ENCODE data around the gene TRIP10. TPM values are rescaled to one million over a fixed set of nuclear protein-coding genes. Genes with fewer than 3 reads are reported as not detected.

The TRIP10 gene
- total and polyA plus RNA-seq, 7 experiments from 2014 or later = 0.74 to 17.4 (median 5.2) TPM

DNA sequence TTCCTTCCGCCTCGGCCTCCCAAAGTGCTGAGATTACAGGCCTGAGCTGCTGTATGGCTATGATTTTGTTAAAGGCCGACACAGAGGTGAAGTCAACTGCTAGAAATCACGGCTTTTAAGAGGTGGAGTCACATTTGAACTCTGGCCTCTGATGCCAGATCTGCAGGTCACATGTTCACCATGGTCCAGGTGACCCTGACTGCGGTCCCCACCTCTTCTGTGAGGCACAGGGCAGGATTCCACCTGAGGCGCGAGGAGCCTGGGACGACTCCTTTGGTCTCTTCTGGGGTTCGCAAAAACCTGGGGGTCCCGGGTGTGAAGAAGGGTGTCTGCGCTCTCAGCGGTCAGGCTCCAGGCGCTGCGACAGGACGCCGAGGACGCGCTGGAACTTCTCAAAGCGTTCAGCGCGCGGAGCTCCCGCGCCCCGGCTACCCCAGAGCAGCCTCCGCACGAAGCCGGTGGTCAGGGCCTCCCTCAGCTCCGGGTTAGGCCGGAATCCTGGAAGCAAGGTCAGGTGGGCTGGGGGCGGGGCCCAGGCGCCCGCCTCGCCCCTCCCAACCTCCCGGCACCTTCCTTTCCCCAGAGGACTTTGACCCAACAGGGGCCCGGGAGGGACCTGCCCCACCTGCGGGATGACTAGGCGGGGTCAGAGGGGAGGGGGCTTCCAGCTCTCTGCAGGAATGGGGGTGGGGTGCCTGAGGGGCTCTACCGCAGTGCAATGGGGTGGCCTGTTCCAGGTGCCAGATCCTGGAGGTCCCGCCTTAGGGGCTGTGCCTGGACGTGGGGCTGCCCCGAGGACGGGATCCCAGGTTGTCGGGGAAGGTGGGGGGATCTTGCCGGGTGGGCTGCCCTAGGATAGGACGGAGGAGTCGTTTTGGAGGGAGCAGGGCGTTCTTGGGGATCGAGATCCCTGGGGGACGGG, 13.0 kb downstream of the TRIP10 start:
- ATAC-seq (no peak), DNase-seq (peak in 1 of 9 donors; percentile 6)
- Histone ChIP-seq H3K4me1 (ENCODE audit: control insufficient read depth in 2 of 2, insufficient read depth in 2 of 2, low read length in 2 of 2) (no peaks in the 10 kb centered on the region), H3K36me3 (ENCODE audit: control insufficient read depth in 2 of 3, insufficient read depth in 3 of 3, low read length in 3 of 3) (peaks cover 3 to 70% (median 5%) of the 10 kb centered on the region in 3 experiments), H3K9me3 (ENCODE audit: control insufficient read depth in 2 of 3, low read length in 3 of 3) (no peaks in the 10 kb centered on the region), H3K27ac (ENCODE audit: low read depth, low read length) (peak overlapping the region; percentile 48), H3K4me3 (ENCODE audit: low read length) (no peak overlapping the region), H3K27me3 (ENCODE audit: control insufficient read depth in 2 of 2, insufficient read depth in 2 of 2, low read length in 2 of 2) (no peaks in the 10 kb centered on the region)
- CTCF ChIA-PET = interaction anchor here (0.6 kb wide), 1 partner anchor 236 kb away, joined by 3 read pairs; no protein-coding TSS in a partner anchor
- POLR2A ChIA-PET = interaction anchor here (2.3 kb wide), 1 partner anchor 48 kb away, joined by 9 read pairs; no protein-coding TSS in a partner anchor
- no peaks in the 10 kb centered on the region for H3K9me3 Mint-ChIP-seq
- H3K36me3 Mint-ChIP-seq = peaks cover 5 to 21% (median 10%) of the 10 kb centered on the region in 5 donors
- H3K4me1 Mint-ChIP-seq = peaks cover 4 to 13% (median 10%) of the 10 kb centered on the region in 7 donors
- intact Hi-C loops (cut with micrococcal nuclease) = loop anchor here (1.0 to 5.0 kb wide), 9 partner anchors 13 to 380 kb away; partner anchors contain the start of genes SH2D3A (in 2 of the 2), ALKBH7 (in 1 of the 2), TRIP10 (in 1 of the 2) and VAV1 (in 1 of the 2)
- no peaks in the 10 kb centered on the region for H3K27me3 Mint-ChIP-seq
- H3K27ac Mint-ChIP-seq = peak overlapping the region in 6 of 9 donors; percentile 41 to 93 (median 88)
- H3K4me3 Mint-ChIP-seq = peak overlapping the region in 6 of 10 donors; percentile 67 to 89 (median 77)

DNA sequence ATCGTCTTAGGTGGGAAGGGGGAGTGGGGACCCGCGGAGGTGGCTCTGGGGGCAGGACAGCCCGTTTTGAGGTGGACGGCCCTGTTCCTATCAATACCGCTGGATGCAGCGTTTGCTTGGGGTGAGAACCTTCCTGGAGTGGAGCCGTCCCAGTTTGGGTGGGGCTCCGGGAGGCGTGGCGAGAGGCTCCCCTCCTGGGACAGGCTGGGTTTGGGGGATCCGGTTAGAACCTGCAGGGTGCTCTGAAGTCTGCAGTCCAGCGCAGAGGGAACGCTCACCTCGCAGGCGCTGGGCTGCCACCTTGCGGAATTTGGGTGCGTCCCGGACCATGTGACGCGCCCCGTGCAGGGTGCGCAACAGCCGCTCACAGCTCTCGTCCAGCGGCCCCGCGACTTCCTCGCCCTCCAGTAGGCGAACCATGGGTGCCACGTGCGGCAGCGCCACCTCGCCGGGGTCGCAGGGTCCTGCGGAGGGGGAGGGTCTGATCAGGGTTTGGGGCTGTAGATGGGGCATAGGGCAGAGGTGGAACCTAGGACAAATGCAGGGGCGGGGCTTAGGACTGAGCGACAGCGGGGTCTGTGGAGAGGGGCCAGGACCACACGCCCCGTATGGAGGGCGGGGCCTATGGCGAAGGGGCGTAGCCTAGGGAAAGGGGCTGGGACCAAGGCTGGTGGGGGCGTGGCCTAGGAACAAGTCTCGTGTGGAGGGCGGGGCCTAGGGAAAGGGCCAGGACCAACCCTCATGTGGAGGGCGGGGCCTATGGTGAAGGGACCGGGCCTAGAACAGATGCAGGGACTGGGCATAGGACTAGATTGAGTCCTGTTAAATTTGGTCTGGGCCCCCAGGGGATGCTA, 13.9 kb downstream of the TRIP10 start:
- peaks cover 3 to 67% (median 5%) of the 10 kb centered on the region in 3 experiments for H3K36me3 ChIP-seq (ENCODE audit: control insufficient read depth in 2 of 3, insufficient read depth in 3 of 3, low read length in 3 of 3)
- H3K36me3 Mint-ChIP-seq = peaks cover 2 to 18% (median 10%) of the 10 kb centered on the region in 5 donors

DNA sequence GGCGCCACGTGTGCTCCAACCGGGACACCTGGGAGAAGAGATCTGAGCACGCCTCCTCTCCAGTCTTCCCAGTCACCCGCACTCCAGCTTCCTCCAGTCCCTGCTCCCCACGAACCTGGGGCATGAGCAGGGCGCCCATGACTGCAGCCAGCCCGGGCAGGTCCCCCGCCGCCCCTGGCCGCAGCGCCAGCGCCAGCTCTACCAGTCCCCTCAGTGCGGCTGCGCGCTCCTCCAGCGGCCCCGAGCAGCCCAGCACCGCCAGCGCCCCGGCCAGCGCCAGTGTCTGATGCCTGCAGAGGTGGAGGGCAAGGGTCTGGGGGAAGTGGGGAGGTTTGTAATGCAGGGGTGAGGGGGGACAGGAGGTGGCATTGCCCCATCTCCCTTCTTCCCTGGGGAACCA, 14.7 kb downstream of the TRIP10 start:
- peaks cover 5 to 18% (median 15%) of the 10 kb centered on the region in 7 donors for H3K4me1 Mint-ChIP-seq
- no peaks in the 10 kb centered on the region for H3K9me3 ChIP-seq (ENCODE audit: control insufficient read depth in 2 of 3, low read length in 3 of 3)
- H3K27me3 ChIP-seq (ENCODE audit: control insufficient read depth in 2 of 2, insufficient read depth in 2 of 2, low read length in 2 of 2) = no peaks in the 10 kb centered on the region
- peaks cover 7 to 22% (median 11%) of the 10 kb centered on the region in 5 donors for H3K36me3 Mint-ChIP-seq
- peak overlapping the region; percentile 8 for H3K27ac ChIP-seq (ENCODE audit: low read depth, low read length)
- H3K4me3 Mint-ChIP-seq = no peak overlapping the region
- ATAC-seq (no peak), DNase-seq (no peak)
- H3K9me3 Mint-ChIP-seq = no peaks in the 10 kb centered on the region
- intact Hi-C loops (cut with micrococcal nuclease) = loop anchor here in 1 of 2 donors (5.0 kb wide), 1 partner anchor 382 kb away; the partner anchor contains the start of gene ALKBH7
- H3K4me3 ChIP-seq (ENCODE audit: low read length) = no peak overlapping the region
- ChIA-PET POLR2A (interaction anchor here (0.8 to 2.3 kb wide), 3 partner anchors 18 to 49 kb away, joined by 3 to 9 read pairs (median 3); partner anchors contain the start of gene VAV1), CTCF (interaction anchor here (1.7 kb wide), 1 partner anchor 16 kb away, joined by 7 read pairs; no protein-coding TSS in a partner anchor)
- H3K27me3 Mint-ChIP-seq = no peaks in the 10 kb centered on the region
- H3K36me3 ChIP-seq (ENCODE audit: control insufficient read depth in 2 of 3, insufficient read depth in 3 of 3, low read length in 3 of 3) = peaks cover 9 to 74% (median 10%) of the 10 kb centered on the region in 3 experiments
- H3K4me1 ChIP-seq (ENCODE audit: control insufficient read depth in 2 of 2, insufficient read depth in 2 of 2, low read length in 2 of 2) = no peaks in the 10 kb centered on the region
- peak overlapping the region in 1 of 9 donors; percentile 20 for H3K27ac Mint-ChIP-seq

More for the DNA sequence above, 13.9 kb downstream of the TRIP10 start:
- POLR2A ChIA-PET = interaction anchor here (0.8 to 2.3 kb wide), 2 partner anchors 47 to 49 kb away, joined by 3 to 9 read pairs; no protein-coding TSS in a partner anchor
- CTCF ChIA-PET = interaction anchor here (1.7 kb wide), 1 partner anchor 15 kb away, joined by 7 read pairs; no protein-coding TSS in a partner anchor
- H3K4me1 Mint-ChIP-seq = peaks cover 5 to 14% (median 11%) of the 10 kb centered on the region in 7 donors
- Histone ChIP-seq H3K4me1 (ENCODE audit: control insufficient read depth in 2 of 2, insufficient read depth in 2 of 2, low read length in 2 of 2) (no peaks in the 10 kb centered on the region), H3K9me3 (ENCODE audit: control insufficient read depth in 2 of 3, low read length in 3 of 3) (no peaks in the 10 kb centered on the region), H3K4me3 (ENCODE audit: low read length) (peak overlapping the region; percentile 64), H3K27me3 (ENCODE audit: control insufficient read depth in 2 of 2, insufficient read depth in 2 of 2, low read length in 2 of 2) (no peaks in the 10 kb centered on the region), H3K27ac (ENCODE audit: low read depth, low read length) (peak overlapping the region; percentile 48)
- ATAC-seq (peak; percentile 96), DNase-seq (peak; percentile 64 to 86 (median 75))
- intact Hi-C loops (cut with micrococcal nuclease) = loop anchor here (1.0 to 5.0 kb wide), 9 partner anchors 14 to 381 kb away; partner anchors contain the start of genes SH2D3A (in 2 of the 2), ALKBH7 (in 1 of the 2), TRIP10 (in 1 of the 2) and VAV1 (in 1 of the 2)
- no peaks in the 10 kb centered on the region for H3K27me3 Mint-ChIP-seq
- peak overlapping the region; percentile 41 to 93 (median 88) for H3K27ac Mint-ChIP-seq
- H3K9me3 Mint-ChIP-seq = no peaks in the 10 kb centered on the region
- H3K4me3 Mint-ChIP-seq = peak overlapping the region; percentile 64 to 89 (median 74)

DNA sequence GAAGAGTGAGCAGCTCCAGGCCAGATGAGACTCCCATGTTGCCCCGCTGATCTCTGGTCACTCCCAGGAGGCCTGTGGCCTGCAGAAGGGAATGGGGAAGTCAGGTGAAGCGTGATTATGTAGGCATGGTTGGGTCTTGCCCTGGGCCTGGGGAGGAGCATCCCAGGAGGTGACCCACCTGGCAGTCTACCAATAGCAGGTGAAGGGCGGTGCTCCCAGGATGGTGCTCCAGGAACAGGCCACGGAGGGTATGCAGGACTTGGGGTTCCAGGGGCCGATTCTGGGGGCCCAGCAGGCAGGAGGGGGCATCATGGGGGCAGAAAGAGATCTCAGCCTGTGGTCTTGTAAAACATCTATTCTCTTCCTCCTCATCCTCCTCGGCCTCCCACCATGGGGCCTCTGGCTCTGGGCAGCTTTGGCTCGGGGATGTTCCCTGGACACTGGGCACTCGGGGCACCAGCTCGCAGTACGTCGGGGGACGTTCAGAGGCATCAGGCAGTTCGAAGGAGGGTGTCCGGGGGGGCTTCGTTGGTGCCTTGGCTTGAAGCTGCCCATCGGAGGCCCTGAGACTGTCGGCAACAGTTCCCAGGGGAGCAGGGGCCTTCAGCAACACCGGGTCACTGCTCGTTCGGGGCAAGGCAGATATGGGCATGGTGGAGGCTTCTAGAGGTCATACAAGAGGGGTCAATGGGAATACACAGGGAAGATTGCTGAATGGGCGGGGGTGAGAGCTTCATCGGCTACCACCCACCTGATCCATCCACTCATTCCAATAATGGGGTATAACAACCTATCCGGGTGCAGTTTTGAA, 15.4 kb downstream of the TRIP10 start:
- Histone ChIP-seq H3K9me3 (ENCODE audit: control insufficient read depth in 2 of 3, low read length in 3 of 3) (no peaks in the 10 kb centered on the region), H3K4me3 (ENCODE audit: low read length) (no peak overlapping the region), H3K36me3 (ENCODE audit: control insufficient read depth in 2 of 3, insufficient read depth in 3 of 3, low read length in 3 of 3) (peaks cover 15 to 78% (median 15%) of the 10 kb centered on the region in 3 experiments), H3K4me1 (ENCODE audit: control insufficient read depth in 2 of 2, insufficient read depth in 2 of 2, low read length in 2 of 2) (no peaks in the 10 kb centered on the region), H3K27ac (ENCODE audit: low read depth, low read length) (peak overlapping the region; percentile 8), H3K27me3 (ENCODE audit: control insufficient read depth in 2 of 2, insufficient read depth in 2 of 2, low read length in 2 of 2) (no peaks in the 10 kb centered on the region)
- Mint-ChIP-seq H3K9me3 (no peaks in the 10 kb centered on the region), H3K27ac (peak overlapping the region in 2 of 9 donors; percentile 31 to 43), H3K27me3 (no peaks in the 10 kb centered on the region), H3K4me3 (no peak overlapping the region), H3K36me3 (peaks cover 4 to 26% (median 11%) of the 10 kb centered on the region in 5 donors), H3K4me1 (peaks cover under 1 to 18% (median 15%) of the 10 kb centered on the region in 7 donors)
- POLR2A ChIA-PET = interaction anchor here (0.7 to 2.3 kb wide), 4 partner anchors 17 to 614 kb away, joined by 3 to 9 read pairs (median 3); partner anchors contain the start of gene VAV1
- intact Hi-C loops (cut with micrococcal nuclease) = loop anchor here in 1 of 2 donors (5.0 kb wide), 1 partner anchor 383 kb away; the partner anchor contains the start of gene ALKBH7
- DNase-seq (no peak), ATAC-seq (no peak)
- CTCF ChIA-PET = interaction anchor here (1.7 kb wide), 1 partner anchor 16 kb away, joined by 7 read pairs; no protein-coding TSS in a partner anchor

DNA sequence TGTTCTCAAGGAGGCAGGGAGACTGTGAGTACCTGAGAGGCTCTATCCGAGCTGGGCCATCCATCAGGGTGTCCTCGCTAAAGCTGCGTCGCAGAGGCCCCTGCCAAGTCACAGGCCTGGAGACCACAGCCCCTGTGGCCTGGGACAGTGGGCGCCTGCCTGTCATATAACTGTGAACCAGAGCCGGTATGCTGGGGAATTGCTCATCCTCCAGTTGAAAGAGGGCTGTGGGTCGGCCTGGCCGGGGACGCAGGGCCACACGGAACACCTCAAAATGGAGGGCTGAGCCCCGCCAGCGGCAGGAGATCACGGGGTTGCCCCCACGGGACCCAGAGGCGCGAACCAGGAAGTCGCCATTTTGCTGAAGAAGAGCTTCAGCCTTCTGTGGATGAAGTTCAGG, 21.1 kb downstream of the TRIP10 start:
- DNase-seq (no peak), ATAC-seq (no peak)
- no peak overlapping the region for H3K4me3 Mint-ChIP-seq
- H3K4me1 Mint-ChIP-seq = peaks cover 0 to 27% (median 13%) of the 10 kb centered on the region in 7 donors
- no peaks in the 10 kb centered on the region for H3K27me3 ChIP-seq (ENCODE audit: control insufficient read depth in 2 of 2, insufficient read depth in 2 of 2, low read length in 2 of 2)
- H3K4me3 ChIP-seq (ENCODE audit: low read length) = no peak overlapping the region
- H3K27ac ChIP-seq (ENCODE audit: low read depth, low read length) = no peak overlapping the region
- no peaks in the 10 kb centered on the region for H3K9me3 ChIP-seq (ENCODE audit: control insufficient read depth in 2 of 3, low read length in 3 of 3)
- peaks cover 10 to 64% (median 24%) of the 10 kb centered on the region in 3 experiments for H3K36me3 ChIP-seq (ENCODE audit: control insufficient read depth in 2 of 3, insufficient read depth in 3 of 3, low read length in 3 of 3)
- POLR2A ChIA-PET = interaction anchor here (2.3 kb wide), 1 partner anchor 41 kb away, joined by 11 read pairs; no protein-coding TSS in a partner anchor
- H3K9me3 Mint-ChIP-seq = no peaks in the 10 kb centered on the region
- CTCF ChIA-PET = interaction anchor here (0.7 kb wide), 1 partner anchor 103 kb away, joined by 3 read pairs; no protein-coding TSS in a partner anchor
- peaks cover 7 to 15% of the 10 kb centered on the region in 2 donors for H3K4me1 ChIP-seq (ENCODE audit: control insufficient read depth in 2 of 2, insufficient read depth in 2 of 2, low read length in 2 of 2)
- H3K27me3 Mint-ChIP-seq = no peaks in the 10 kb centered on the region
- H3K36me3 Mint-ChIP-seq = peaks cover 0 to 22% (median 10%) of the 10 kb centered on the region in 5 donors
- H3K27ac Mint-ChIP-seq = no peak overlapping the region
- intact Hi-C loops (cut with micrococcal nuclease) = loop anchor here in 1 of 2 donors (10.0 kb wide), 1 partner anchor 64 kb away; no protein-coding TSS in a partner anchor
